ENCODE data around the gene SOX30. TPM values are rescaled to one million over a fixed set of nuclear protein-coding genes. Genes with fewer than 3 reads are reported as not detected.

The SOX30 gene
- total RNA-seq, 1 donor, result under 0.01 TPM

DNA sequence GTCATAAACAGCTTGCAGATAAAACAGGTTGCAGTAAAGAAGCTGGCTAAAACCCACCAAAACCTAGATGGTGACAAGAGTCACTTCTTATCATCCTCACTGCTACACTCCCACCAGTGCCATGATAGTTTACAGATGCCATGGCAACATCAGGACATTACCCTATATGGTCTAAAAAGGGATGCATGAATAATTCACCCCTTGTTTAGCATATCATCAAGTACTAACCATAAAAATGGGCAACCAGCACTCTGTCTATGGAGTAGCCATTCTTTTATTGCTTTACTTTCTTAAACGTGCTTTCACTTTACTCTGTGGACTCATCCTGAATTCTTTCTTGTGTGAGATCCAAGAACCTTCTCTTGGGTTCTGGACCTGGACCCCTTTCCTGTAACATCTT is 6.7 kb upstream of the SOX30 start:
- DNase-seq (ENCODE audit: low read depth), result no peak

DNA sequence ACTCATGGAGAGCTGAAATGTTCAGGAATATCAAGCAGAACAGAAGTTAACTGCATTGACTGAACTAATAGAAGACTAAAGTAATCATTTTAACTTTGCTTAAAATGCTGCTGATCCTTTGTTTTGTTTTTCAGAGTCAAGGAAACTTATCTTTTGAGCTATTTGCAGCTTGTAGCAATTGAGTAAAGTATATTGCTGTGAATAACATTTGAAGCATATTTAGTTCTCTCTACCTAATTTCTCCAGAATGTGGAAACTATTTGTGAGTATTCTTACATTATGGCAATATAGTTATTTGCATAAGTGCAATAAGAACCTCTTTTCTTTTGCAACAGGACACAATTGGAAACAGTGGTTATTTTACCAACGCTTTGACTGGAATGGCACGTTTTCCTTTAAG is 5.3 kb upstream of the SOX30 start:
- no peak overlapping the region for H3K4me3 ChIP-seq (ENCODE audit: low read depth, low read length)
- no peak for DNase-seq (ENCODE audit: low read depth)
- TF ChIP-seq, protein P1, sequence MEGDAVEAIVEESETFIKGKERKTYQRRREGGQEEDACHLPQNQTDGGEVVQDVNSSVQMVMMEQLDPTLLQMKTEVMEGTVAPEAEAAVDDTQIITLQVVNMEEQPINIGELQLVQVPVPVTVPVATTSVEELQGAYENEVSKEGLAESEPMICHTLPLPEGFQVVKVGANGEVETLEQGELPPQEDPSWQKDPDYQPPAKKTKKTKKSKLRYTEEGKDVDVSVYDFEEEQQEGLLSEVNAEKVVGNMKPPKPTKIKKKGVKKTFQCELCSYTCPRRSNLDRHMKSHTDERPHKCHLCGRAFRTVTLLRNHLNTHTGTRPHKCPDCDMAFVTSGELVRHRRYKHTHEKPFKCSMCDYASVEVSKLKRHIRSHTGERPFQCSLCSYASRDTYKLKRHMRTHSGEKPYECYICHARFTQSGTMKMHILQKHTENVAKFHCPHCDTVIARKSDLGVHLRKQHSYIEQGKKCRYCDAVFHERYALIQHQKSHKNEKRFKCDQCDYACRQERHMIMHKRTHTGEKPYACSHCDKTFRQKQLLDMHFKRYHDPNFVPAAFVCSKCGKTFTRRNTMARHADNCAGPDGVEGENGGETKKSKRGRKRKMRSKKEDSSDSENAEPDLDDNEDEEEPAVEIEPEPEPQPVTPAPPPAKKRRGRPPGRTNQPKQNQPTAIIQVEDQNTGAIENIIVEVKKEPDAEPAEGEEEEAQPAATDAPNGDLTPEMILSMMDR (IDR thresholded peaks at IDR 0.05; ENCODE audit: insufficient read depth, low read depth, low read length), result no peak

More for the DNA sequence above, 6.7 kb upstream of the SOX30 start:
- H3K4me3 ChIP-seq (ENCODE audit: low read depth, low read length), result no peak overlapping the region
- TF ChIP-seq, protein P1 (IDR thresholded peaks at IDR 0.05; ENCODE audit: insufficient read depth, low read depth, low read length), result no peak

DNA sequence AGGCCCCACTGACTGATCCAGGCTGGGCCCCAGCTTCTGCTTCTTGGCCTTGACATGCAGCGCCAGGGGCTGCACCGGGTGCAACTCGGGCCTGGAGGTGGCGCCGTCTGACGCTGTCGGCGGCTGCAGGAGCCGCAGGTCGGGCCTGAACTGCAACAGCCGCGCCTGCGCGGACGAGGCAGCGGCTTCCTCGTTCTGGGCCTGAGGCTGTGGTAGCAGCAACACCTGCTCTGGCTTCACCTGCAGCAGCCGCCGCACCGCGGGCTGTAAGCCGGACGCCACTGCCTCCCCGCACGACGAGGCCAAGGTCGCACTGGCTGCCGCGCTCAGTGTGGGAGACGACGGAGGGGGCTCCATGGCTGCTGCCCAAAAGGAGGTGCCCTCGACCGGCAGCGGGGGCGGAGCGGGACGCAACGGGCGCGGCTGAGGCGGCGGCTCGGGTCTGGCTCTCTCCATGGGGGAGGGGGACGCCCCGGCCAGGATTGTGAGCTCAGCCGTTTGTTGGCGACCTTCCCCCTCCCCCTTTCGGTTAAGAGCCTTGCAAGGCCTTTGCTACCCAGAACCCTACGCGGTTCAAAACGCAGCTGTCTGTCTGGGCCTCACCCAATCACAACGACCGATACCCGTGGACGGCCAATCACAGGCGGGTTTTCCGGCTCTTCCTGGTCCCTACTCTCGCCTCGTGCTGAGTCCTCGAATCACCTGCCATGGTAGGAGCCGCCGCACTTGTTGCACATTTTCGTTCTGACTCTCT is 438 bp downstream of the SOX30 start:
- peak overlapping the region; percentile 46 for H3K4me3 ChIP-seq (ENCODE audit: low read depth, low read length)
- DNase-seq (ENCODE audit: low read depth), result peak; percentile 42

DNA sequence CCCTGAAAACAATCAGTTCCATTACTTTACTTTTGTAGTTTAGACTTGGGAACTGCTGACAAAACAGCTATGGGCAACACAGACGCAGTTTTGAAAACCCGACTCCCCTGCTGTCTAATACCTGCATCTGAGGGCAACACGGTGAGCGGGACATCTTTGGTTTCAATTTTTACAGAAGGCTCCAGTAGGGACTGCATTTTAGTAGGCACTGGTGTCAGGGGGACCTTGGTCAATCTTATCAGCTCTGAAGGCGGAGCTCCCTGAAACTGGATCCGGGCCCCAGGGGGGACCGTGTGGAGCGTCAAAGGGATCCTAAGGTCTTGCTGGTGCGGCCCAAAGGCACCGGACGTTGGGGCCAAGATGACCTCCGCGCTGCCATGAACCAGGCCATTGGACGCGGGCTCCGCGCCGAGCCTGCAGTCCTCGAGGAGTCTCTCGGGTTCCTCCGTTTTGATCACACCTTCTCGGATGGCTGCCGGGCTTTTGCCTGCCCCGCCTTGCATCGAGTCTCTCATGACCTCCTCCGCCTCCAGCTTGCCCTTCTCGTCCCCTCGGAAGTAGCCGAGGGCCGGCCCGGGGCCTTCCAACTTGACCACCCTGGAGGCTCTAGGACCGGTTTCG is 1.1 kb downstream of the SOX30 start:
- TF ChIP-seq, protein P1 (IDR thresholded peaks at IDR 0.05; ENCODE audit: insufficient read depth, low read depth, low read length), result no peak
- no peak for DNase-seq (ENCODE audit: low read depth)
- no peak overlapping the region for H3K4me3 ChIP-seq (ENCODE audit: low read depth, low read length)

More for the DNA sequence above, 438 bp downstream of the SOX30 start:
- TF ChIP-seq, protein P1 (IDR thresholded peaks at IDR 0.05; ENCODE audit: insufficient read depth, low read depth, low read length), result peak; percentile 26

DNA sequence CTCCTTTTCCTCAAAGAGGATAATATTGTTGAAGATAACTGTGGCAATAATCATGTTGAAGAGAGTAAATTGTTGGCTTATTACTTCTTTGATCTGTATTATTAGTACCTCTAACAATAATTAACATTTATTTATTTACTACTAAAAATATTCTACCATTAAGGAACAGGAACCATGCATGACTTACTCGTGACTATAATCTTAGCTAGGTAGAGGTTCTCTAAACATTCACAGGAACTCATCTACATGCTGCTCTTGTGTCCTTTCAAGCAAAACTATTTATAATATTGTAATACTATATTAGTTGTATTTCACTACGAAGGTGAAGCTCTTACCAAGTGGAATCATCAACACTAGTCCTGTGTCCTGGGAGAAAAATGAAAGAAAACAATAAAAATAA is 3.1 kb downstream of the SOX30 start:
- TF ChIP-seq, protein P1 (IDR thresholded peaks at IDR 0.05; ENCODE audit: insufficient read depth, low read depth, low read length), result no peak
- H3K4me3 ChIP-seq (ENCODE audit: low read depth, low read length), result no peak overlapping the region
- DNase-seq (ENCODE audit: low read depth), result no peak

DNA sequence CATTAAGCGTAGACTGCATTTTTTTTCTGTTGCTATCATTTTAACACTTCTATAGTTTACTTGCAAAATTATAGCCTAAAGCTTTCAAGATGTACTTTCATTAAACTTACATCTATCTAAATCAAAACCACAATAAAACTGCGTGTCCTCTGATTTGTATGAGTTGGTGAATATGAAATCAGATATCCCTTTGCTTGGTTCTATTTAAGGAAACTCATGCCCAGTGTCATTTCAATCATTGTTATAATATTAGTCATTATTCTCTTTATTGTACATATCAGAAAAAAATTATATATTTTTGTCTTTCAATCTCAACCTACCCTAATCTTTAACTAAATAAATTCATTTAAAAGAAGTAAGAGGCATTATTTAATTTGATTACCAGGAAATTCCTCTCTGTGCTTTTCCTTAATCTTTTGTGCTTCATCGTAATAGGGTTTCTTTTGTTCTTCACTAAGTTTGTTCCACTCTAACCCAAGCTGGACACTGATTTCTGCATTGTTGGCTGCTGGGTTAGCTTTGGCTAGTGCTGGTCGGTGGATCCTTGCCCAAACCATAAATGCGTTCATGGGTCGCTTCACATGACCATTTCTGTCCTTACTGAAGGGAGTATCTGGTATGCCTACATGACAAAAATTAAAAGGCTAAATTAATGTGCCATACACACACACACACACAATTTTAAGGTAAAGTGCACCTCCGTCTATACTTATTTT is 3.8 kb downstream of the SOX30 start:
- no peak overlapping the region for H3K4me3 ChIP-seq (ENCODE audit: low read depth, low read length)
- TF ChIP-seq, protein P1 (IDR thresholded peaks at IDR 0.05; ENCODE audit: insufficient read depth, low read depth, low read length), result no peak
- no peak for DNase-seq (ENCODE audit: low read depth)

Measured in fibroblast of villous mesenchyme (primary cell).